ENCODE results near the gene PCOLCE2.

DNA sequence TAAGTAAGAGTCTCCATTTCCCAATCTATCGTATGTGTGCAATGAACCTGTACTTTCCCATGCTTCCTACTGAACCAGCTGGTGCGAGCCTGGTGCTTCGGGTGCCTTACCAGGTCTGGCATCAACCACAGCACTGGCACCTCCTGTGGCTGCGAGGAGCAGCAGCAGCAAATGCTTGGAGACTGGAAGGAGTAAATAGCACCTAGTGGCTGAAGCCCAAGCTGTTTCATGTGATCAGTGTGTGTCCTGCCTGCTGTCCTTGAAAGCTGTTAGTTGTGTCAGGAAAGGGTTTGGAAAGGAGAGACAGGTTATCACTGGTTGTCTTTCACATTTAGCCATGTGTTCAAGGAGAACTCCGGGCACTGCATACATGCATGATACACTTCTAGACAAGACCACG lies 31.8 kb downstream of the PCOLCE2 start:
- TF ChIP-seq POLR2AphosphoS5 (IDR thresholded peaks at IDR 0.05; ENCODE audit: low read depth, low read length) (no peak), CTCF (IDR thresholded peaks at IDR 0.05) (peak; percentile 59)
